Fibroblast of lung (primary cell): ENCODE results near the gene CDH4. TPM values are rescaled to one million over a fixed set of nuclear protein-coding genes. Genes with fewer than 3 reads are reported as not detected.

Source experiments
- DNase-seq, 2 donors: peaks; one replicate each; pipeline versions ENCODE4 v3.0.0 to v3.0.0-alpha.2; 2010; ENCODE audit warnings: low read depth in 2 of 2
- H2AFZ ChIP-seq: 2 replicates; pipeline ENCODE4 v1.5.1; 2012; ENCODE audit warnings: low read length, control low read depth, inconsistent platforms
- H3K27ac ChIP-seq: 2 replicates; pipeline ENCODE4 v1.5.1; 2011; ENCODE audit warnings: low read length, control low read depth; ENCODE audit not compliant: insufficient read depth
- H3K27me3 ChIP-seq: 2 replicates; pipeline ENCODE4 v1.5.1; 2011; ENCODE audit warnings: mild to moderate bottlenecking, low read length; ENCODE audit not compliant: control insufficient read depth, insufficient read depth
- H3K36me3 ChIP-seq: 2 replicates; pipeline ENCODE4 v1.5.1; 2011; ENCODE audit warnings: low read length; ENCODE audit not compliant: control insufficient read depth, insufficient read depth
- H3K4me1 ChIP-seq: 2 replicates; pipeline ENCODE4 v1.5.1; 2011; ENCODE audit warnings: low read length; ENCODE audit not compliant: control insufficient read depth, insufficient read depth; ENCODE audit errors: extremely low read depth
- H3K4me2 ChIP-seq: 2 replicates; pipeline ENCODE4 v1.5.1; 2011; ENCODE audit warnings: low read length, control low read depth; ENCODE audit not compliant: insufficient read depth; ENCODE audit errors: extremely low read depth
- H3K4me3 ChIP-seq, 4 experiments: fragments of 200-600 bp in 1 of 4; sonication (generic) in 1 of 4; replicated peaks in 1 of 4; 2 replicates each; pipeline ENCODE4 v1.5.1; 2011 to 2016; ENCODE audit warnings: low read length in 4 of 4, low read depth in 3 of 4, mild to moderate bottlenecking in 3 of 4, control low read depth in 2 of 4, inconsistent platforms in 1 of 4, mixed read lengths in 1 of 4; ENCODE audit not compliant: insufficient read depth in 1 of 4; ENCODE audit errors: control extremely low read depth in 1 of 4
- H3K79me2 ChIP-seq: 2 replicates; pipeline ENCODE4 v1.5.1; 2012; ENCODE audit warnings: mild to moderate bottlenecking, low read length, inconsistent platforms; ENCODE audit not compliant: control insufficient read depth, insufficient read depth
- H3K9ac ChIP-seq: 2 replicates; pipeline ENCODE4 v1.5.1; 2011; ENCODE audit warnings: mild to moderate bottlenecking, low read length, control low read depth; ENCODE audit not compliant: insufficient read depth
- H3K9me3 ChIP-seq: 2 replicates; pipeline ENCODE4 v1.5.1; 2012; ENCODE audit warnings: low read depth, low read length; ENCODE audit not compliant: control insufficient read depth, insufficient read depth
- H4K20me1 ChIP-seq: 2 replicates; pipeline ENCODE4 v1.5.1; 2011; ENCODE audit warnings: low read length; ENCODE audit not compliant: control insufficient read depth, insufficient read depth; ENCODE audit errors: extremely low read depth
- CTCF ChIP-seq, 2 donors: IDR thresholded peaks in 1 of 2; conservative IDR thresholded peaks in 1 of 2; 1 replicate in 1 of 2; 2 replicates in 1 of 2; pipeline ENCODE4 v1.5.1; 2011 to 2012; ENCODE audit warnings: low read length in 2 of 2, control low read depth in 1 of 2, inconsistent platforms in 1 of 2, low read depth in 1 of 2, mild to moderate bottlenecking in 1 of 2
- EZH2 ChIP-seq: IDR thresholded peaks from 2 replicates; pipeline ENCODE4 v1.5.1; 2012; ENCODE audit warnings: low read length, control low read depth, mild to moderate bottlenecking; ENCODE audit errors: missing control alignments
- polyA plus RNA-seq, 2 donors: library from polyadenylated mRNA; depleted of rRNA in 1 of 2; stranded (reverse) in 1 of 2; unstranded in 1 of 2; fragments of >200 nt; gene quantifications; 2 replicates each; pipeline ENCODE4 v1.2.1, GENCODE V29; 2011 to 2012; ENCODE audit warnings: missing spikeins in 1 of 2
- total RNA-seq: library from RNA; depleted of rRNA; stranded (reverse); fragments of >200 nt; gene quantifications from 2 replicates; pipeline ENCODE4 v1.2.1, GENCODE V29; 2014

Gene CDH4
- total and polyA plus RNA-seq, 2 donors (not counting 1 experiment from before 2014, with no cell fraction given) = 4.8 to 6.8 TPM

GRCh38 chr20:61222699-61223098 lies 29.4 kb upstream of the CDH4 start:
- H3K4me1 ChIP-seq = peaks cover 6% of the 10 kb centered on the region
- H3K79me2 ChIP-seq = no peaks in the 10 kb centered on the region
- no peak for DNase-seq
- H3K9ac ChIP-seq = no peak overlapping the region
- no peak overlapping the region for H3K27ac ChIP-seq
- H3K4me3 ChIP-seq = no peak overlapping the region
- H4K20me1 ChIP-seq = no peaks in the 10 kb centered on the region
- H3K27me3 ChIP-seq = peaks cover 8% of the 10 kb centered on the region
- no peaks in the 10 kb centered on the region for H3K36me3 ChIP-seq
- no peak overlapping the region for H3K4me2 ChIP-seq
- no peak for TF ChIP-seq EZH2
- no peak for TF ChIP-seq CTCF (conservative IDR thresholded peaks at IDR 0.05 in 1 of 2, IDR thresholded peaks at IDR 0.05 in 1 of 2; ENCODE audit: low read depth in 1 of 2, low read length in 2 of 2)
- no peak overlapping the region for H2AFZ ChIP-seq
- no peaks in the 10 kb centered on the region for H3K9me3 ChIP-seq

GRCh38 chr20:61223121-61223520 lies 28.9 kb upstream of the CDH4 start:
- no peak overlapping the region for H3K4me2 ChIP-seq
- H3K79me2 ChIP-seq = no peaks in the 10 kb centered on the region
- H3K4me3 ChIP-seq = no peak overlapping the region
- no peak overlapping the region for H3K27ac ChIP-seq
- no peaks in the 10 kb centered on the region for H3K9me3 ChIP-seq
- no peak for TF ChIP-seq EZH2
- TF ChIP-seq CTCF (conservative IDR thresholded peaks at IDR 0.05 in 1 of 2, IDR thresholded peaks at IDR 0.05 in 1 of 2; ENCODE audit: low read depth in 1 of 2, low read length in 2 of 2) = no peak
- H3K36me3 ChIP-seq = no peaks in the 10 kb centered on the region
- H3K27me3 ChIP-seq = peaks cover 8% of the 10 kb centered on the region
- DNase-seq = no peak
- no peak overlapping the region for H3K9ac ChIP-seq
- no peak overlapping the region for H2AFZ ChIP-seq
- peaks cover 6% of the 10 kb centered on the region for H3K4me1 ChIP-seq
- no peaks in the 10 kb centered on the region for H4K20me1 ChIP-seq

GRCh38 chr20:61230166-61230565 lies 21.9 kb upstream of the CDH4 start:
- Histone ChIP-seq H3K9me3 (no peaks in the 10 kb centered on the region), H3K27me3 (no peaks in the 10 kb centered on the region), H4K20me1 (no peaks in the 10 kb centered on the region), H3K27ac (no peak overlapping the region), H3K36me3 (no peaks in the 10 kb centered on the region), H3K4me2 (no peak overlapping the region), H3K9ac (no peak overlapping the region), H3K79me2 (no peaks in the 10 kb centered on the region), H3K4me3 (no peak overlapping the region), H2AFZ (no peak overlapping the region), H3K4me1 (no peaks in the 10 kb centered on the region)
- TF ChIP-seq CTCF (conservative IDR thresholded peaks at IDR 0.05 in 1 of 2, IDR thresholded peaks at IDR 0.05 in 1 of 2; ENCODE audit: low read depth in 1 of 2, low read length in 2 of 2) = no peak
- no peak for DNase-seq
